Measurements from ENCODE around the gene SPATA6L. TPM values are rescaled to one million over a fixed set of nuclear protein-coding genes. Genes with fewer than 3 reads are reported as not detected.

Gene SPATA6L
- total and polyA plus RNA-seq, 10 of the 15 experiments (the other 5 are each of a cell fraction or from before 2014, with no cell fraction given): 0.37 to 1.6 (median 0.91) TPM

- TF ChIP-seq, protein P1, sequence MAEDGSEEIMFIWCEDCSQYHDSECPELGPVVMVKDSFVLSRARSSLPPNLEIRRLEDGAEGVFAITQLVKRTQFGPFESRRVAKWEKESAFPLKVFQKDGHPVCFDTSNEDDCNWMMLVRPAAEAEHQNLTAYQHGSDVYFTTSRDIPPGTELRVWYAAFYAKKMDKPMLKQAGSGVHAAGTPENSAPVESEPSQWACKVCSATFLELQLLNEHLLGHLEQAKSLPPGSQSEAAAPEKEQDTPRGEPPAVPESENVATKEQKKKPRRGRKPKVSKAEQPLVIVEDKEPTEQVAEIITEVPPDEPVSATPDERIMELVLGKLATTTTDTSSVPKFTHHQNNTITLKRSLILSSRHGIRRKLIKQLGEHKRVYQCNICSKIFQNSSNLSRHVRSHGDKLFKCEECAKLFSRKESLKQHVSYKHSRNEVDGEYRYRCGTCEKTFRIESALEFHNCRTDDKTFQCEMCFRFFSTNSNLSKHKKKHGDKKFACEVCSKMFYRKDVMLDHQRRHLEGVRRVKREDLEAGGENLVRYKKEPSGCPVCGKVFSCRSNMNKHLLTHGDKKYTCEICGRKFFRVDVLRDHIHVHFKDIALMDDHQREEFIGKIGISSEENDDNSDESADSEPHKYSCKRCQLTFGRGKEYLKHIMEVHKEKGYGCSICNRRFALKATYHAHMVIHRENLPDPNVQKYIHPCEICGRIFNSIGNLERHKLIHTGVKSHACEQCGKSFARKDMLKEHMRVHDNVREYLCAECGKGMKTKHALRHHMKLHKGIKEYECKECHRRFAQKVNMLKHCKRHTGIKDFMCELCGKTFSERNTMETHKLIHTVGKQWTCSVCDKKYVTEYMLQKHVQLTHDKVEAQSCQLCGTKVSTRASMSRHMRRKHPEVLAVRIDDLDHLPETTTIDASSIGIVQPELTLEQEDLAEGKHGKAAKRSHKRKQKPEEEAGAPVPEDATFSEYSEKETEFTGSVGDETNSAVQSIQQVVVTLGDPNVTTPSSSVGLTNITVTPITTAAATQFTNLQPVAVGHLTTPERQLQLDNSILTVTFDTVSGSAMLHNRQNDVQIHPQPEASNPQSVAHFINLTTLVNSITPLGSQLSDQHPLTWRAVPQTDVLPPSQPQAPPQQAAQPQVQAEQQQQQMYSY (CRISPR knock-in tag; IDR thresholded peaks at IDR 0.05): no peak
- TF ChIP-seq NR2F1 (conservative IDR thresholded peaks at IDR 0.05) (no peak), CEBPZ (IDR thresholded peaks at IDR 0.05; ENCODE audit: low read depth, low read length) (no peak), EED (IDR thresholded peaks at IDR 0.05; ENCODE audit: low read depth) (peak; percentile 75), NR2C1 (IDR thresholded peaks at IDR 0.05) (no peak), LARP7 (IDR thresholded peaks at IDR 0.05) (no peak), SUZ12 (IDR thresholded peaks at IDR 0.05; ENCODE audit: unreplicated experiment) (no peak), MTA2 (IDR thresholded peaks at IDR 0.05; ENCODE audit: low read depth) (no peak), CREB1 (IDR thresholded peaks at IDR 0.05; ENCODE audit: low read depth) (peak; percentile 38; the same call in 1 of the 2 replicates)
- TF ChIP-seq, protein P2, sequence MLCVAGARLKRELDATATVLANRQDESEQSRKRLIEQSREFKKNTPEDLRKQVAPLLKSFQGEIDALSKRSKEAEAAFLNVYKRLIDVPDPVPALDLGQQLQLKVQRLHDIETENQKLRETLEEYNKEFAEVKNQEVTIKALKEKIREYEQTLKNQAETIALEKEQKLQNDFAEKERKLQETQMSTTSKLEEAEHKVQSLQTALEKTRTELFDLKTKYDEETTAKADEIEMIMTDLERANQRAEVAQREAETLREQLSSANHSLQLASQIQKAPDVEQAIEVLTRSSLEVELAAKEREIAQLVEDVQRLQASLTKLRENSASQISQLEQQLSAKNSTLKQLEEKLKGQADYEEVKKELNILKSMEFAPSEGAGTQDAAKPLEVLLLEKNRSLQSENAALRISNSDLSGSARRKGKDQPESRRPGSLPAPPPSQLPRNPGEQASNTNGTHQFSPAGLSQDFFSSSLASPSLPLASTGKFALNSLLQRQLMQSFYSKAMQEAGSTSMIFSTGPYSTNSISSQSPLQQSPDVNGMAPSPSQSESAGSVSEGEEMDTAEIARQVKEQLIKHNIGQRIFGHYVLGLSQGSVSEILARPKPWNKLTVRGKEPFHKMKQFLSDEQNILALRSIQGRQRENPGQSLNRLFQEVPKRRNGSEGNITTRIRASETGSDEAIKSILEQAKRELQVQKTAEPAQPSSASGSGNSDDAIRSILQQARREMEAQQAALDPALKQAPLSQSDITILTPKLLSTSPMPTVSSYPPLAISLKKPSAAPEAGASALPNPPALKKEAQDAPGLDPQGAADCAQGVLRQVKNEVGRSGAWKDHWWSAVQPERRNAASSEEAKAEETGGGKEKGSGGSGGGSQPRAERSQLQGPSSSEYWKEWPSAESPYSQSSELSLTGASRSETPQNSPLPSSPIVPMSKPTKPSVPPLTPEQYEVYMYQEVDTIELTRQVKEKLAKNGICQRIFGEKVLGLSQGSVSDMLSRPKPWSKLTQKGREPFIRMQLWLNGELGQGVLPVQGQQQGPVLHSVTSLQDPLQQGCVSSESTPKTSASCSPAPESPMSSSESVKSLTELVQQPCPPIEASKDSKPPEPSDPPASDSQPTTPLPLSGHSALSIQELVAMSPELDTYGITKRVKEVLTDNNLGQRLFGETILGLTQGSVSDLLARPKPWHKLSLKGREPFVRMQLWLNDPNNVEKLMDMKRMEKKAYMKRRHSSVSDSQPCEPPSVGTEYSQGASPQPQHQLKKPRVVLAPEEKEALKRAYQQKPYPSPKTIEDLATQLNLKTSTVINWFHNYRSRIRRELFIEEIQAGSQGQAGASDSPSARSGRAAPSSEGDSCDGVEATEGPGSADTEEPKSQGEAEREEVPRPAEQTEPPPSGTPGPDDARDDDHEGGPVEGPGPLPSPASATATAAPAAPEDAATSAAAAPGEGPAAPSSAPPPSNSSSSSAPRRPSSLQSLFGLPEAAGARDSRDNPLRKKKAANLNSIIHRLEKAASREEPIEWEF (IDR thresholded peaks at IDR 0.05; ENCODE audit: insufficient replicate concordance, low read depth, low read length): no peak
- TF ChIP-seq, protein P3, sequence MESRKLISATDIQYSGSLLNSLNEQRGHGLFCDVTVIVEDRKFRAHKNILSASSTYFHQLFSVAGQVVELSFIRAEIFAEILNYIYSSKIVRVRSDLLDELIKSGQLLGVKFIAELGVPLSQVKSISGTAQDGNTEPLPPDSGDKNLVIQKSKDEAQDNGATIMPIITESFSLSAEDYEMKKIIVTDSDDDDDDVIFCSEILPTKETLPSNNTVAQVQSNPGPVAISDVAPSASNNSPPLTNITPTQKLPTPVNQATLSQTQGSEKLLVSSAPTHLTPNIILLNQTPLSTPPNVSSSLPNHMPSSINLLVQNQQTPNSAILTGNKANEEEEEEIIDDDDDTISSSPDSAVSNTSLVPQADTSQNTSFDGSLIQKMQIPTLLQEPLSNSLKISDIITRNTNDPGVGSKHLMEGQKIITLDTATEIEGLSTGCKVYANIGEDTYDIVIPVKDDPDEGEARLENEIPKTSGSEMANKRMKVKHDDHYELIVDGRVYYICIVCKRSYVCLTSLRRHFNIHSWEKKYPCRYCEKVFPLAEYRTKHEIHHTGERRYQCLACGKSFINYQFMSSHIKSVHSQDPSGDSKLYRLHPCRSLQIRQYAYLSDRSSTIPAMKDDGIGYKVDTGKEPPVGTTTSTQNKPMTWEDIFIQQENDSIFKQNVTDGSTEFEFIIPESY (IDR thresholded peaks at IDR 0.05): no peak
- TF ChIP-seq, protein P4, sequence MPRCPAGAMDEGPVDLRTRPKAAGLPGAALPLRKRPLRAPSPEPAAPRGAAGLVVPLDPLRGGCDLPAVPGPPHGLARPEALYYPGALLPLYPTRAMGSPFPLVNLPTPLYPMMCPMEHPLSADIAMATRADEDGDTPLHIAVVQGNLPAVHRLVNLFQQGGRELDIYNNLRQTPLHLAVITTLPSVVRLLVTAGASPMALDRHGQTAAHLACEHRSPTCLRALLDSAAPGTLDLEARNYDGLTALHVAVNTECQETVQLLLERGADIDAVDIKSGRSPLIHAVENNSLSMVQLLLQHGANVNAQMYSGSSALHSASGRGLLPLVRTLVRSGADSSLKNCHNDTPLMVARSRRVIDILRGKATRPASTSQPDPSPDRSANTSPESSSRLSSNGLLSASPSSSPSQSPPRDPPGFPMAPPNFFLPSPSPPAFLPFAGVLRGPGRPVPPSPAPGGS (IDR thresholded peaks at IDR 0.05; ENCODE audit: borderline replicate concordance, insufficient read depth, low read depth, low read length, poor library complexity, severe bottlenecking): no peak
Measured at GRCh38 chr9:4559261-4560182, 106.8 kb downstream of the SPATA6L start (continued).

All from GM12878 (cell line).